HG03565 (cell line): ENCODE results near the gene MS4A7.

Source experiments
- ATAC-seq: cut with Tn5 transposase; IDR thresholded peaks from one replicate; pipeline ENCODE4 v1.9.1; 2021; ENCODE audit warnings: mild to moderate bottlenecking, moderate library complexity; ENCODE audit not compliant: unreplicated experiment

MS4A7 gene

DNA sequence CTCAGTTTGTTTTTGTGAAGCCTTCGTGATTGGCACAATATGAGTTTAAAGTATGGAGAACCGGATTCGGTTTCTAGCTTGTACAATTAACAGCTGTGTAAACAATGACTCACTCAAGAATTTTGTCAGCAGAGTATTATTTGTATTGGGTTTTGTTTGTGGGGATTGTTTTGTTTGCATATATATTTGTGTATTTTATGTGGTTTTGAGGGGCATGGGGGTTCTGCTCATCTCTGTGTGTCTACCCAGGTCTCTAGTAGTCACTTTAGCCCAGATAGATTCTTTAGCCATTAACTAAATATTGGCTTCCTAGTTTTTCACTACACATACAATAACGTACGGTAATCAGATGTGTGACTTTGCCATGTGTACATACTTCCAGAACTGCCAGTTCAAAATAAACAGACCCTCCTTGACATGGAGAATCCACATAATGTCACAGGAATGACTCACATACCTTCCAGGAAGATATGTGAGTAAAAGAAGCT is 7.5 kb upstream of the MS4A7 start:
- no peak for ATAC-seq

DNA sequence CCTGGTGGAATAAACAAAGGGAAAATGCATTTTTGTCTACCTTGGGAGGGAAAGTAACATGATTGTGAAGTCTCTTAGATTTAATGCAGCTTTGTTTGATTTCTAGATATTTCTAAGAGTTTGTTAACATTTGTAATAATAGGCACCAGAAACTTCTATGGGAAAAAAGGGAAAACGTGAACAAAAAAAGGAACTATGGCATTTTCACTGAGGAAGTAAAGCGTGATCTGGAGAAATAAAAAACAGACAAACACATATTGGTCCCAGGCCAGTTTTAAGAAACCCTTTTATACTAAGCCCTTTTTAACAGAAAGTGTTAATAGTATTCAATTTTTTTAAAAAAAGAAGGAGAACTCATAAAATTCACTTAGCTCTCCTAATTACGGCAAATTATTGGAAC is 6.9 kb upstream of the MS4A7 start:
- ATAC-seq: no peak

DNA sequence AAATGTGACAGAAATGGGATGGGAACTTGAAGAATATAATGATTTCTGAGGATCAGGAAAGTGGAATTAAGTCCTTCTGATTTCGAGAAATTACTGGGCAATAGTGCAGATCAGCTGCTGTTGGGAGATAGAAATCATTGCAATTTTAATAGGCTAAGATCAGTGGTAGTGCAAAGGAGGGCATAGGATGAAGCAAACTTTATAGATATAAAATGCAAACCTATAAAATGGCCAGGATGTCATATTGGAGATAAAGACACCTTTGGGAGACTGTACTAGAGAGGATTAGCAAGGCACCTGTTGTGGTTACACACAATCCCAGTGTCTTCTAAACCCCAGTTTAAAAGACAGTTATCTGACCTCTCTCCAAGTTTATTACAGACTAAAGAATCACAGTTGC is 6.5 kb upstream of the MS4A7 start:
- no peak for ATAC-seq

DNA sequence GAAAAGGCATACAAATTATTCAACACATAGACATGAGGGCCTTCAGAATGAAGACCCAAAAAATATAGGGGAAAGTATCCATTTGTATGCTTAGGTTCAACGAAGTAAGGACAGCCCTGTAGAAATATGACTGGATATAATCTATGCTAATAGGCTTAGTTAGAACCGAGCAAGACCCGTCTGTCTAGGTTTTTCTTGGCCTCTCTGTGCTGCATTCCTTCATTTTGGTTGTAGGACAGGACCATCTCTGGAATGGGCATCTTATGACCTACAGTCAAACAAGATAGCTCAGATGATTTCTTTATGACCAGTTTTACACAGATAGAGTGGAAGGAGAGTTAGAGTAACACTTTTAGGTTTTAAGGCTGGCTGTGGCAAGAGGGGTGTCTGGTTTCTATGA is 5.6 kb upstream of the MS4A7 start:
- ATAC-seq: no peak

DNA sequence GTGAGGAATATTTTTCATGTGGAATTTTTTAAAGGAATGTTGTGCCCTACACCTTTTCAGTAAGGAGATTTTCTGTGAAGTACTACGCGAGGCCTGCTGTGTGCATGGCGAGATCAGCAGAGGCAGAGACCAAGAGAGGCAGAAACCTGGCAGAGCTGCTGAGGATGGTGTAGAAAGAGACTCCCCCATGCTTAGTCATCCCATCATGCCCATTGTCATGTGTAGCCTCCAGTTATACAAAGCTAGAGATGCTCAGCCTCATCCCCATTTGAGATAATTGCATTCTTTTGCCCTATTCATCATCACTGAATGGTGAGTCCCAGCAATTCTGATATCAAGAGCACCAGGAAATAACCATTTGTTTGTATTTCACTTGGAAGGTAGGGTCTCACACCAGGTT is 3.0 kb upstream of the MS4A7 start:
- no peak for ATAC-seq

DNA sequence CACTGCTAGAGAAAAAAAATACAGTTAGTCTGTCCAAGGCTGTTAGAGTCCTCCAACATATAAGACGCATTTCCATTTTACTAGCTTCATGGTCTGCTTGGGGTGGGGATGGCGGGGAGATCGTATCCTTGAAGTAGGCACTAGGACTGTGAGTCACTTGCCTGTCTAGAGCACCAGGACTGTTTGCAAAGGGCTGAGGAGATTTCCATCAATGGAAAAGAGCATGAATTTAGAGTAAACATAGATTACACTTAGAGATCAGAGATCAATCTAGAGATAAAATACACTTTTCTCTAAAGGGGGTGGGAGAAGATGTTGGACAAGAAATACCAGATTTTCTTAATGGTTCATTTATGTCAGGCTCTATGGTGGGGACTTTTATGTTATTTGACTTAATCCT is 1.7 kb upstream of the MS4A7 start:
- no peak for ATAC-seq

DNA sequence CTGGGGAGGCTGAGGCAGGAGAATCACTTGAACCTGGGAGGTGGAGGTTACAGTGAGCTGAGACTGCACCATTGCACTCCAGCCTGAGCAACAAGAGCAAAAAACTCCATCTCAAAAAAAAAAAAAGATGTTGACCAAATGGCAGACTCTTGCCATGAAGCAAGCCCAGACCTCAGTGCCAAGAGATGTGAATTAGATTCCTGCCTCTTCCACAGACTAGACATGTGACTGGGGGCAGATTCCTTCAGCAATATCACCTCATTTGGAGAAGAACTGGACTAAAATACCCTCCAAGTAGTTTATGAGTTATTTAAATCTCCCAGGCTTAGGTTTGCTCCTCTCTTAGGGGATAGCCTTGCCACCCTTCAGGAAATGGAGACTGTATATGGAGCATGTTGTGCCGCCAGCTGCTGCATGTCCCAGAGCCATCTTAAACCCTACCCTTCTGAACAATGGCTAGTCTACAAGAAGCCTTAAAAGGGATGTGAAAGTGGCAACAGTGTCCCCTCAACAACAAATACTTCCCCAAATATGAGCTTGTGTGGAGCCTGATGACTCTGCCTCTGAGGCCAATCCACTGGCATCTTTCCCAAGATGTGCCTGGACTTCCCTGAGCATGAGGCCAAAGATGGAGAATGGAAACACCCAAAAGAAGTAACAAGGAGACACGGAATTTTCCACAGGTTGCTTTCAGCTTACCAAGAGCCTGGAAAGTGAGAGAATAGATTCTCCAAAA is 763 bp upstream of the MS4A7 start:
- ATAC-seq: no peak

DNA sequence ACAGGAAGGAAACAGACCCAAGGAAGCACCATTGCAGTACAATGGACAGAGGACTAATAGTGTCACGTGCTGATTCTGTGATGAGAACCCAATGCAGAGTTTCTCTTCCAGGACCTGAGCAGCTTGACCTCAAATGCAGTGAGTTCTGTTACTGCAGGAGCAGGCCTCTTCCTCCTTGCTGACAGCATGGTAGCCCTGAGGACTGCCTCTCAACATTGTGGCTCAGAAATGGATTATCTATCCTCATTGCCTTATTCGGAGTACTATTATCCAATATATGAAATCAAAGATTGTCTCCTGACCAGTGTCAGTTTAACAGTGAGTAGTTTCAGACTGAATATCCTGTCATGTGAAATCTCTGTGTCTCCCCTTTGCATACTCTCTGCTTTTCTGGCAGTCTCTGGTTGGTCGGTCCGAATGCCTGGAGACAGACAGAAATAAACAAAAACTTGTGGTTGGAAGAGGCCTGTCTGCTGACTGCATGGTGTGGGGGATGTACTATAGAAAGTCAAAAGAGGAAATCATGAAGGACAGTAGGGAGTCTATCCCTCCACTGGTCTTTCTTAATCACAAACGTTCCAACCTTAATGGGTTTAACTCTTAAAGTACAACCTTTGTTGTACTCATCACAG is 11.1 kb downstream of the MS4A7 start:
- peak; percentile 90 for ATAC-seq

DNA sequence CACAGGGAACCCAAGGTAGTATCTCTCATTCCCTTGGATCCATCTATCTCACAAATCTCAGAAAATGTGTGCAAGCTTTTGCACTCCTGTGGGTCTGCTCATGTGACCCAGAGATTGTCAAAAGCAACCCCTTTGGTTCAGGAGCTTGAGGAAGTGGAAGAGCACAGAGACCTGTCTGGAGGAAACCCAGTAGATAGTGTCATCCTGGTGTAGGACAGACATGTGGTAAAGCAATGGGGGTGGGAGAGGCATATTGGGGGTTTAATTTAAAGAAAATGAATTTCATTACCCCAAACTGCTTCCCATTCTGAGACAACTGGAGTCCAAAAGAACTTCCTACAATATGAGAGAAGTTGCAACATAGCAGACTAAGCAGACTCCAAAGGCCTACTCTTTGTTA is 12.1 kb downstream of the MS4A7 start:
- no peak for ATAC-seq

DNA sequence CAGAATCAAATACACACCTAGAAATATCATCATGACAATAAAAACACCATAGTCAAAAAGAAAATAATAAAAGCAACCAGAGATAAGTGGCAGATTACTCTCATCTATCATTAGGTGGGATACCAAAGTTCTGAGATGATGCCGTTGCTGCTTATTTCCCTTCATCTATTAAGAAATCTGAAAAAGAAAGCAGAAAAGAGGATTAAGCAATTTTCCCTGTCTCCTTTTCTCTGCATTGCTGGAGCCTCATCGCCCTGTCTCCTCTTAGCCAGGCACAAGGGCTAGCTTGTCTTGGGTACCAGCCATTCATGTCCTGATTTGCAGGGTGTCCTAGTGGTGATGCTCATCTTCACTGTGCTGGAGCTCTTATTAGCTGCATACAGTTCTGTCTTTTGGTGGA is 14.0 kb downstream of the MS4A7 start:
- ATAC-seq: no peak

DNA sequence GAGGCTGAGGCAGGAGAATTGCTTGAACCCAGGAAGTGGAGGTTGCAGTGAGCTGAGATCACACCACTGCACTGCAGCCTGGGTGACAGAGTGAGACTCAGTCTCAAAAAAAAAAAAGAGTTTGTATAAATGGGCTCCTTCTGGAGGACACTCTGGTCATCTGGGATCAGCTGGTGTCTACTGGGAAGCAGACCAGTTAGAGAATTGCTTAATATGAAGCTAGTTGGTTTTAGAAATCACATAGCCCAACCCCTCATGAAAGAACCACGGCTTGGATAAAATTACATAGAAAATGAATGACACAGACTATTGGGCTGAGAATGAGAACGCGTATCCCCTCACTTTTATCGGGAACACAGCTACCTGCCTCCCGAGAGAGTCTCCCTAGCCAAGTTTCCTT is 14.7 kb downstream of the MS4A7 start:
- no peak for ATAC-seq

DNA sequence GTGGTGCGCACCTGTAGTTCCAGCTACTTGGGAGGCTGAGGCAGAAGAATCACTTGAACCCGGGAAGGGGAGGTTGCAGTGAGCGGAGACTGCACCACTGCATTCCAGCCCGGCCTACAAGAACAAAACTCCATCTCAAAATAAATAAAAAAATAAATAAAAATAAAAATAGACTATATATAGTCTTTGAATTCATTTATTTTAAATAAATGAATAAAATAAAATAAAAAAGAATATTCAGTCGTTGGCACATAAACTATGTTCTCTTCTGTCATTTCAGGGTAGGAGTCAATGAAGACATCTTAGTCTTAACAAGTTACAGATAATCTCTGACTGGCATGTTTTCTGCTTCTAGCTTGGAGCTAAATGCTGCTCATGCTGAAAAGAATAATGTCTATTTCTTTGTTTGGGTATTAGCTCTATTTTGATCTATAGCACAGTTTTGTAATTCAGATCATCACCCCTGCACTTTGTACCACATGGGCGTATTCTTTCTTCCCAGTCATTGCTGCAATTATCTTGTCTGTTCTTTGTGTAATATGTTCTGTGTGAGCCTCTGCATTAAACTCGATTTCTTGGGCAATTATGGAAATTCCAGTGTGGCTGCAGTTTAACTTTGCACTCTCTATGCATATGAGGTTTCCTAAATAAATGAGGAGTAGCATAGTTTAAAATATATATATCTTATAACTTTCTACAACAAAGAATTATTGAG is 16.5 kb downstream of the MS4A7 start:
- ATAC-seq: no peak

DNA sequence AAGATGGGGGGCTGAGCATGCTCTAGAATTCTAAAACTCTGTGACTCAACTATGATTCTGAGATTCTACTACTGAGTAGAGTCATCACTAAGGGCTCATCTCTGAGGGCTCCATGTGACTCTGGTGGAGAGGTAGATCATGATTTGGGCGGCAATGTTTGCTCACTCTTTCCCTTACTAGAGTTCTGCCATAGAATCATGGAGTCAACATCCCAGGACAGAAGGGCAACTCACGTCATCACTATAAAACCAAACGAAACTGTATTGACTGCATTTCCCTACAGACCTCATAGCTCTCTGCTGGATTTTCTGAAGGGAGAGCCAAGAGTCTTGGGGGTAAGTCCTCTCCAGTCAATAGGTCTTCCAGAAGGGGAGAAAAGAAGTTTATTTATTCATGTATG is 18.1 kb downstream of the MS4A7 start, which contains the start of gene MS4A14:
TSS of gene MS4A14 (plus strand) at position 78 of the 400 bp plus-strand sequence. CDS start at position 198, 120 bp downstream.
- ATAC-seq: peak; percentile 15

DNA sequence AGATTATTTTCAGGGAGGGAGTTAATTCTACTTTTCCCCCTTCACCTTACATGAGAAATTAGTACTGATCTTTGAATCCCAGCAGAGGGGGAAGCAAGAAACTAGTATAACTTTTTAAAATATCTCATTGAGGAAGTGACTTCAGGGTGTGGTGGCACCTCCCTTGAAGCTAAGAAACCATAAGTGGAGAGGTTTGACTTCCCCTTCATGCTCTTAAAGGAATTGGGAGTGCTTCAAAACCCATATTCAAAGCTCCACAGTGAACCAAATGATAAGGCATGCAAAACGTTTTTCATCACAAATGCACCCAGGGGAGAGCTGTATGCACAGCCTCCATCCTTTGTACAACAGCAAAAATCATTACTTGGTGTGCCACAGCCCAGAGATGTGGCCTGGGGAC is 18.5 kb downstream of the MS4A7 start:
- peak; percentile 83 for ATAC-seq

DNA sequence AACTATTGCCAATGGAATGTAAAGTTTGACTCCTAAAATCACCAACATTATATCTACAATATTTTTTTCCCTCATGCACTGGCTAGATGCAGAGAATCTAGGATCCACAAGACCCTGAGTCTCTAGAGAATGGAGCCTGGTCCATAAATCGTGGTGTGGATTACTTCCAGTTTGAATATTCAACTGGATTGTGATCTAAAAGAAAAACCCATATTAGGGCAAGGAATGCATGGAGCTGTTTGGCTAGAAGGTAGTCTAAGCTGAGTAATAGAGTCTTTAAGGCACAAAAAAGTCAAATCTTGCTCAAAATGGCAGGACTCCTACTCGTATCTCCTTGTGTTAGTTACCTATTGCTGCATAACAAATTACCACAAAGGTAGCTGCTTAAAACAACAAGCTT is 41.7 kb downstream of the MS4A7 start:
- no peak for ATAC-seq

DNA sequence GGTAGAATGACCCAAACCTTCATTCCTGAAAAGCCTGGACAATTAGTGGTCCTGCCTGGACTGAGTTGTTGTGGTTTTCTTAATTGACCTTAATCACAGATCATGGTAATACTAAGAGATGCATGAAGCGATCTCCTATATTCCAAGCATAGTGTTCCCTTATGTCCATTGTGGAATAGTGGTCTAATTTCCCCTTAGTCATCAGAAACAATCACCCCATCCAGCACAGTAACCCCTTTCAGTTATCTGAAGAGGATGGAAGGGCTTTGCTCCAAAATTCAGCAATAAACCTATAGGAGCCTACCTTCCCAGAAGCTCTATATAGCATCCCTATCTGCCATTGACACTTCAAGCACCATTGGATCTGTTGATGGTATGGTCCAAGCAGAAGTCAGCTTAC is 44.3 kb downstream of the MS4A7 start:
- no peak for ATAC-seq

DNA sequence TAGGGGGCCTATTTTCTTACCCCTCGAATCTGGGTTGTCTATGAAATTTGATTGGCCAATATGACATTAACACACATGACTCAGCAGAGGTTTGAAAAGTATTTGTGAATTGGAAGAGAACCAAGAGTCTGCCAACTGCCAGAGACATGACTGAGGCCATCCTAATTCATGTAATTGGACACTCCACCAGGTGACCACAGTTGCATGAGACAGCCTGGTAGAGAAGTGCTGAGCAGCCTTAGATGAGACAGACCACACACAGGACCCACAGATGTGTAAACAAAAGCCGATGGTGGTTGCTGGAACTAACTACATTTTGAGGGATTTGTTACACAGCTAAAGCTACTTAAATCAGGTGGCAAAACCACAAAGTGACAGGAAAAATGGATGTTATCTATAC is 50.2 kb downstream of the MS4A7 start:
- no peak for ATAC-seq

DNA sequence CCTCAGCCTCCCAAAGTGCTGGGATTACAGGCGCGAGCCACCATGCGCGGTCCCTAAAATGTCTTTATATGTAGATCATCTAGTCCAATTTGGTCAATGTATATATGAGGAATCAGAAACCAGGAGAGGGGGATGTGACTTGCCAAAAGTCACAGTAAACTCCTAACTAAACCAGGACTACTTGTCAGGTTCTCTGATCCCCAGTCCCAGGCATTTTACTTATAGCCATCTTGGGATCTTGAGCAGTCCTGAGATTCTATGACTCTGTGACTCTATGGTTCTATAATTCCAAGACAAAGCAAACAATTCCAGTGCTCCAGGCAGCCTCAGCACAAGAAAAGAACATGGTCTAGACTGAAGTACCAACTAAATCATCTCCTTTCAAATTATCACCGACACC is 50.9 kb downstream of the MS4A7 start, which contains the start of gene MS4A5:
TSS of gene MS4A5 (plus strand) at position 301 of the 400 bp plus-strand sequence. CDS start 103 bp downstream, outside the sequence.
- ATAC-seq: no peak

DNA sequence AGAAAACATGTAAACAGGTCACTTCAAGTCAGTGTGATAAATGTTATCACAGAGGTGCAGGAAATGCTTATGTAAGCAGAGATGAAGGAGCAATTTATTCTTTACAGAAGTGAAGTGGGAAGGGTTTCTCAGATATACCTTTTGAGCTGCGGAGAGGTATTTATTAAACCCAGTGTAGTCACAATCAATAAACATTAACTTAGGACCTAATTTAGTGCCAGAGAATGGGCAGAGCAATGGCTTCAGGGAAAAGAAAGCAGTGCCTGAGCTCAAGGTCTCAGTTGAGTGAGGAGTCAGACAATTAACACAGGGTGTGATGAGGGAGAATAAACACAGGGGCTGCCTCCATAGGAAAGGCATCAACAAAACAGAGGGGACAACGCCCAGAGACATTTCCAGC is 52.9 kb downstream of the MS4A7 start:
- no peak for ATAC-seq

DNA sequence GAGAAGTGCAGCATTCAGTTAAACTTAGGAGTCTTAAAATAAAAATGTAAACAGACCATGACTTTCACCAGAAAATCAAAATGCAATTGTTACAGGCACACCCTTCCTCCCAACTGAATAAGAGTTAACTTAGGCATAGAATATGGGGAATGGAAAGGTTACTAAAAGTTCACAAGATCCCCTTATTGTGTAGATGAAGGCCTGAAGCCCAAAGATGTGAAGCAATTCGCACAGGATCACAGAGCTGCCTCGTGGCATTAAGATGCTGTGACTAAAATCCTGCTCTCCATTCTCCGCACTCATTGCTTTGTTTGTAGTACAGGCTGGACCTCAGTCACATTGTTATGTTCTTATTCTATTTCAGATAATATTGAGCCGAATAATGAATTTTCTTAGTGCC is 55.1 kb downstream of the MS4A7 start:
- ATAC-seq: no peak
